Measurements from ENCODE around the gene CSTF3.

The CSTF3 gene

GRCh38 chr11:33045551-33046255 lies 115.6 kb downstream of the CSTF3 start:
- peaks cover 16 to 17% of the 10 kb centered on the region in 2 donors for H3K4me1 ChIP-seq (ENCODE audit: control insufficient read depth in 1 of 2, insufficient read depth in 2 of 2, low read length in 2 of 2)
- H3K9me3 ChIP-seq (ENCODE audit: control insufficient read depth in 1 of 2, low read length in 2 of 2) = no peaks in the 10 kb centered on the region
- H3K27me3 ChIP-seq (ENCODE audit: control insufficient read depth in 1 of 2, insufficient read depth in 2 of 2, low read length in 2 of 2) = no peaks in the 10 kb centered on the region
- no peak overlapping the region for H3K4me3 ChIP-seq (ENCODE audit: low read depth in 1 of 2, low read length in 2 of 2)
- no peak overlapping the region for H3K27ac ChIP-seq (ENCODE audit: low read depth, low read length)
- no peak overlapping the region for H3K9ac ChIP-seq (ENCODE audit: low read depth in 1 of 2, low read length in 2 of 2)
- peaks cover 0 to 10% of the 10 kb centered on the region in 2 donors for H3K36me3 ChIP-seq (ENCODE audit: control insufficient read depth in 1 of 2, insufficient read depth in 2 of 2, low read length in 2 of 2)

- peaks cover 17 to 19% of the 10 kb centered on the region in 2 donors for H3K4me1 ChIP-seq (ENCODE audit: control insufficient read depth in 1 of 2, insufficient read depth in 2 of 2, low read length in 2 of 2)
- no peaks in the 10 kb centered on the region for H3K27me3 ChIP-seq (ENCODE audit: control insufficient read depth in 1 of 2, insufficient read depth in 2 of 2, low read length in 2 of 2)
- no peak overlapping the region for H3K9ac ChIP-seq (ENCODE audit: low read depth in 1 of 2, low read length in 2 of 2)
- no peaks in the 10 kb centered on the region for H3K9me3 ChIP-seq (ENCODE audit: control insufficient read depth in 1 of 2, low read length in 2 of 2)
- H3K27ac ChIP-seq (ENCODE audit: low read depth, low read length) = no peak overlapping the region
- H3K4me3 ChIP-seq (ENCODE audit: low read depth in 1 of 2, low read length in 2 of 2) = no peak overlapping the region
- peaks cover 0 to 10% of the 10 kb centered on the region in 2 donors for H3K36me3 ChIP-seq (ENCODE audit: control insufficient read depth in 1 of 2, insufficient read depth in 2 of 2, low read length in 2 of 2)
These were observed 117.0 kb downstream of the CSTF3 start for GRCh38 chr11:33044285-33044756.

- peaks cover 17 to 19% of the 10 kb centered on the region in 2 donors for H3K4me1 ChIP-seq (ENCODE audit: control insufficient read depth in 1 of 2, insufficient read depth in 2 of 2, low read length in 2 of 2)
- H3K4me3 ChIP-seq (ENCODE audit: low read depth in 1 of 2, low read length in 2 of 2) = no peak overlapping the region
- H3K27me3 ChIP-seq (ENCODE audit: control insufficient read depth in 1 of 2, insufficient read depth in 2 of 2, low read length in 2 of 2) = no peaks in the 10 kb centered on the region
- H3K9me3 ChIP-seq (ENCODE audit: control insufficient read depth in 1 of 2, low read length in 2 of 2) = no peaks in the 10 kb centered on the region
- H3K9ac ChIP-seq (ENCODE audit: low read depth in 1 of 2, low read length in 2 of 2) = no peak overlapping the region
- peaks cover 0 to 10% of the 10 kb centered on the region in 2 donors for H3K36me3 ChIP-seq (ENCODE audit: control insufficient read depth in 1 of 2, insufficient read depth in 2 of 2, low read length in 2 of 2)
- no peak overlapping the region for H3K27ac ChIP-seq (ENCODE audit: low read depth, low read length)
These were observed 118.0 kb downstream of the CSTF3 start for GRCh38 chr11:33043221-33043830.

- Histone ChIP-seq H3K9ac (ENCODE audit: low read depth in 1 of 2, low read length in 2 of 2) (no peak overlapping the region), H3K4me3 (ENCODE audit: low read depth in 1 of 2, low read length in 2 of 2) (peak overlapping the region; percentile 74 to 90), H3K36me3 (ENCODE audit: control insufficient read depth in 1 of 2, insufficient read depth in 2 of 2, low read length in 2 of 2) (peaks cover 0 to 10% of the 10 kb centered on the region in 2 donors)
These were observed 120.3 kb downstream of the CSTF3 start for GRCh38 chr11:33040862-33041453.

GRCh38 chr11:33040033-33040861 lies 121.0 kb downstream of the CSTF3 start:
- peak overlapping the region; percentile 74 to 90 for H3K4me3 ChIP-seq (ENCODE audit: low read depth in 1 of 2, low read length in 2 of 2)
- H3K36me3 ChIP-seq (ENCODE audit: control insufficient read depth in 1 of 2, insufficient read depth in 2 of 2, low read length in 2 of 2) = peaks cover 0 to 10% of the 10 kb centered on the region in 2 donors
- peaks cover 14 to 16% of the 10 kb centered on the region in 2 donors for H3K4me1 ChIP-seq (ENCODE audit: control insufficient read depth in 1 of 2, insufficient read depth in 2 of 2, low read length in 2 of 2)
- peak overlapping the region; percentile 93 for H3K27ac ChIP-seq (ENCODE audit: low read depth, low read length)
- peak overlapping the region; percentile 67 to 83 for H3K9ac ChIP-seq (ENCODE audit: low read depth in 1 of 2, low read length in 2 of 2)
- H3K27me3 ChIP-seq (ENCODE audit: control insufficient read depth in 1 of 2, insufficient read depth in 2 of 2, low read length in 2 of 2) = no peaks in the 10 kb centered on the region
- H3K9me3 ChIP-seq (ENCODE audit: control insufficient read depth in 1 of 2, low read length in 2 of 2) = no peaks in the 10 kb centered on the region

More at GRCh38 chr11:33040862-33041453, 120.3 kb downstream of the CSTF3 start:
- Histone ChIP-seq H3K9me3 (ENCODE audit: control insufficient read depth in 1 of 2, low read length in 2 of 2) (no peaks in the 10 kb centered on the region), H3K27ac (ENCODE audit: low read depth, low read length) (no peak overlapping the region), H3K4me1 (ENCODE audit: control insufficient read depth in 1 of 2, insufficient read depth in 2 of 2, low read length in 2 of 2) (peaks cover 11 to 14% of the 10 kb centered on the region in 2 donors), H3K27me3 (ENCODE audit: control insufficient read depth in 1 of 2, insufficient read depth in 2 of 2, low read length in 2 of 2) (no peaks in the 10 kb centered on the region)

GRCh38 chr11:33039274-33040032 lies 121.8 kb downstream of the CSTF3 start, which contains the start of gene TCP11L1:
TSS of gene TCP11L1 (plus strand) at chr11:33039572. CDS start at chr11:33043774, 4,202 bp downstream.
- no peaks in the 10 kb centered on the region for H3K27me3 ChIP-seq (ENCODE audit: control insufficient read depth in 1 of 2, insufficient read depth in 2 of 2, low read length in 2 of 2)
- peaks cover 0 to 3% of the 10 kb centered on the region in 2 donors for H3K36me3 ChIP-seq (ENCODE audit: control insufficient read depth in 1 of 2, insufficient read depth in 2 of 2, low read length in 2 of 2)
- peak within 1 kb of the TSS; percentile 67 to 83 for H3K9ac ChIP-seq (ENCODE audit: low read depth in 1 of 2, low read length in 2 of 2)
- no peaks in the 10 kb centered on the region for H3K9me3 ChIP-seq (ENCODE audit: control insufficient read depth in 1 of 2, low read length in 2 of 2)
- peak within 1 kb of the TSS; percentile 93 for H3K27ac ChIP-seq (ENCODE audit: low read depth, low read length)
- peaks cover 9 to 20% of the 10 kb centered on the region in 2 donors for H3K4me1 ChIP-seq (ENCODE audit: control insufficient read depth in 1 of 2, insufficient read depth in 2 of 2, low read length in 2 of 2)
- H3K4me3 ChIP-seq (ENCODE audit: low read depth in 1 of 2, low read length in 2 of 2) = peak within 1 kb of the TSS; percentile 74 to 90

- H3K4me1 ChIP-seq (ENCODE audit: control insufficient read depth in 1 of 2, insufficient read depth in 2 of 2, low read length in 2 of 2) = peaks cover 6 to 7% of the 10 kb centered on the region in 2 donors
- peaks cover 0 to 5% of the 10 kb centered on the region in 2 donors for H3K36me3 ChIP-seq (ENCODE audit: control insufficient read depth in 1 of 2, insufficient read depth in 2 of 2, low read length in 2 of 2)
- no peak overlapping the region for H3K9ac ChIP-seq (ENCODE audit: low read depth in 1 of 2, low read length in 2 of 2)
- no peaks in the 10 kb centered on the region for H3K27me3 ChIP-seq (ENCODE audit: control insufficient read depth in 1 of 2, insufficient read depth in 2 of 2, low read length in 2 of 2)
- no peak overlapping the region for H3K4me3 ChIP-seq (ENCODE audit: low read depth in 1 of 2, low read length in 2 of 2)
- no peaks in the 10 kb centered on the region for H3K9me3 ChIP-seq (ENCODE audit: control insufficient read depth in 1 of 2, low read length in 2 of 2)
- H3K27ac ChIP-seq (ENCODE audit: low read depth, low read length) = no peak overlapping the region
These were observed 126.3 kb downstream of the CSTF3 start for GRCh38 chr11:33035011-33035410.

Data from duodenal mucosa (tissue), 2 donors.